Measurements from ENCODE around the gene RAD1. TPM values are rescaled to one million over a fixed set of nuclear protein-coding genes. Genes with fewer than 3 reads are reported as not detected.

The RAD1 gene
- total RNA-seq, 1 donor from 2014 or later: 2.0 TPM

GRCh38 chr5:34857161-34857560, 58.1 kb downstream of the RAD1 start:
- H3K4me1 ChIP-seq: peaks cover 3 to 25% of the 10 kb centered on the region in 2 donors
- no peaks in the 10 kb centered on the region for H3K36me3 ChIP-seq
- intact Hi-C loops (cut with DNase I): no loop called here
- no peaks in the 10 kb centered on the region for H3K27me3 ChIP-seq
- no peak for DNase-seq (ENCODE audit: low spot score in 2 of 2)
- H3K27ac ChIP-seq: peak overlapping the region; percentile 44 to 57
- H3K9me3 ChIP-seq: no peaks in the 10 kb centered on the region
- no peak for TF ChIP-seq CTCF (IDR thresholded peaks at IDR 0.05)
- no peak overlapping the region for H3K4me3 ChIP-seq

Other genes starting within 250 kb of the RAD1 start
- not detected for gene TTC23L, start 76.3 kb downstream of the RAD1 start, total RNA-seq
- gene BRIX1, start 207 bp upstream of the RAD1 start, total RNA-seq: 8.5 TPM
- 30.5 TPM for gene DNAJC21, start 14.1 kb upstream of the RAD1 start, total RNA-seq
- not detected for gene AGXT2, start 132.4 kb upstream of the RAD1 start, total RNA-seq